DND-41 (cell line): Measurements from ENCODE around the gene PRR19.

Source experiments
- CTCF ChIP-seq: IDR thresholded peaks from 2 replicates; pipeline ENCODE4 v1.5.1; 2012; ENCODE audit warnings: borderline replicate concordance, low read length, moderate library complexity, mild to moderate bottlenecking; ENCODE audit not compliant: poor library complexity, severe bottlenecking; ENCODE audit errors: extremely low read depth
- EZH2 ChIP-seq: IDR thresholded peaks from 3 replicates; pipeline ENCODE4 v1.6.1; 2012; ENCODE audit warnings: borderline replicate concordance, low read depth, mild to moderate bottlenecking, moderate library complexity, low read length, inconsistent platforms; ENCODE audit not compliant: severe bottlenecking

- no peak for TF ChIP-seq CTCF
- no peak for TF ChIP-seq EZH2
Observed at GRCh38 chr19:42297039-42297438, 4.9 kb upstream of the PRR19 start.
